GM03348 (cell line): ENCODE measurements around the gene ZNF157.
A peak's percentile ranks its signal among the peaks of the same experiment; 100 is the strongest.
"Not testable (repeated sequence)": the region's sequence is repeated elsewhere in the genome, so short reads cannot be mapped to it uniquely, and the experiment has no call there.

Source experiments
- DNase-seq: peaks from one replicate; pipeline ENCODE4 v3.0.0; 2012; ENCODE audit warnings: low spot score

ZNF157 gene

GRCh38 chrX:47370278-47370677 is at the start of gene ZNF157:
TSS of gene ZNF157 (plus strand) at chrX:47370578. CDS start at chrX:47370669, 91 bp downstream.
- DNase-seq = no peak

DNA sequence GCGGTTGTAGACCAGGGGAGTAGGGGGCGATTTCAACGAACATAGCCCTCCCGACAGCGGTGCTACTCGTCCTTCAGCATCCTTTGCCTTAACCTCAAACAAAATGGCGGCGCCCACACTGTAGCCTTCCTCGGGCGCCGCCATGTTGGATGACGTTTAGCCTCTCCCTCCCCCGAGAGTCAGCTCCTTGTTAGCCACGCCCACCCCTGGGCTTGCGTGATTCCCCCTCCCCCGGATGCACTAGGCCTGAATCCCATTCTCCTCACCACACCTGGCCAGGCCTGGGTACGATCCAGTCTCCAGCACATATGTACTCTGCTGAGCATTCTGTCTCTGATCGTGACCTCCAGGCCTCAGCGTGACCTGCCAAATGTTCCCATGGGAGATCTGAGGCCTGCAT is 49.0 kb upstream of the ZNF157 start:
- no peak for DNase-seq

- DNase-seq = no peak
These were observed 48.5 kb upstream of the ZNF157 start for GRCh38 chrX:47321823-47322371.

DNA sequence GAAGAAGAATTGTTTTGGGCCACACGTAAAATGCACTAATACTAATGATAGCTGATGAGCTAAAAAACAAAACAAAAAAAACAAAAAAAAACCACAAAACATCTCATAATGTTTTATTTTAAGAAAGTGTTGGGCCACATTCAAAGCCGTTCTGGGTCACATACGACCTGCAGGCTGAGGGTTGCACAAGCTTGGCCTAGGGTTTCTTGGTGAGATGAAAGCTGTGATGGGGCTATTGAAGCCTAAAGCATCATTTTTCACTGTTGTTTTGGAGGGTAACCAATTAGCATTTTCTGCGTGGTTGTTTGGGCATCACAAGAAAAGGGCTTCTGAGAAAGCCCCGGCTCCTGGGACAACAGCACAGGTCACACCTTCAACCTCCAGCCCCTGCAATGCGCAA is 42.5 kb upstream of the ZNF157 start:
- DNase-seq = no peak

DNA sequence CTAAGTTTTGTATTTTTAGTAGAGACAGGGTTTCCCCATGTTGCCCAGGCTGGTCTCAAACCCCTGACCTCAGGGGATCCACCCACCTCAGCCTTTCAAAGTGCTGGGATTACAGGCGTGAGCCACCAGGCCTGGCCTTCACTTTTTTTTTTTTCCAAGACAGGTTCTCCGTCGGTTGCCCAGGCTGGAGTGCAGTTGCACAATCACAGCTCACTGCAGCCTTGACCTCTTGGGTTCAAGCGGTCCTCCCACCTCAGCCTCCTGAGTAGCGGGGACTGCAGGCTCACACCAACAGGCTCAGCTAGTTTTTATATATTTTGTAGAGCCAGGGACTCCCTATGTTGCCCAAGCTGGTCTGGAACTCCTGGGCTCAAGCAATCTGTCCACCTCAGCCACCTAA is 37.6 kb upstream of the ZNF157 start:
- DNase-seq = not testable (repeated sequence)

- DNase-seq = peak; percentile 8
These were observed 18.7 kb upstream of the ZNF157 start for GRCh38 chrX:47351706-47352105.

- DNase-seq = no peak
These were observed 11.9 kb upstream of the ZNF157 start for GRCh38 chrX:47358387-47359065.

DNA sequence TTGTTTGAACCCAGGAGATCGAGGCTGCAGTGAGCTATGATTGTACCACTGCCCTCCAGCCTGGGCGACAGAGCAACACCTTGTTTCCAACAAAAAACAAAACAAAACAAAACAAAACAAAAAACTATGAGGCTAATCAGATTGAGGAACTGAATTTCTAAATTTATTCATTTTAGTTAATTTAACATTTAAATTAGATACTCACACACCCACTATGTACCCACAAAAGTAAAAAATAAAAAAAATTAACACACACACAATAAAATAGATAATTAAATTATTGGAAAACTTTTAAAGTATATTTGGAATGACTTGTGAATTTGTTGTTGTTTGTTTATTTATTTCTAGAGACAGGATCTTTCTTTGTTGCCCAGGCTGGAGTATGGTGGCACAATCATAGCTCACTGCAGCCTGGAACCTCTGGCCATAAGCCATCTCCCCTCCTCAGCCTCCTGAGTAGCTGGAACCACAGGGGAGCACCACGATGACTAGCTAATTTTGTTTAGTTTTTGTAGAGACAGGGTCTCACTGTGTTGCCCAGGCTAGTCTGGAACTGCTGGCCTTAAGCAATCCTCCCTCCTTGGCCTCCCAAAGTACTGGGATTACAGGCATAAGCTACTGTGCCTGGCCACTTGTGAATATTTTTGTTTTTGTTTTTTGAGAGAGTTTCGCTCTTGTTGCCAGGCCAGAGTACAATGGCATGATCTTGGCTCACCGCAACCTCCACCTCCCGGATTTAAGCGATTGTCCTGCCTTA is 9.8 kb upstream of the ZNF157 start:
- DNase-seq = no peak

- peak; percentile 60 for DNase-seq
These were observed 8.6 kb upstream of the ZNF157 start for GRCh38 chrX:47361538-47362511.

DNA sequence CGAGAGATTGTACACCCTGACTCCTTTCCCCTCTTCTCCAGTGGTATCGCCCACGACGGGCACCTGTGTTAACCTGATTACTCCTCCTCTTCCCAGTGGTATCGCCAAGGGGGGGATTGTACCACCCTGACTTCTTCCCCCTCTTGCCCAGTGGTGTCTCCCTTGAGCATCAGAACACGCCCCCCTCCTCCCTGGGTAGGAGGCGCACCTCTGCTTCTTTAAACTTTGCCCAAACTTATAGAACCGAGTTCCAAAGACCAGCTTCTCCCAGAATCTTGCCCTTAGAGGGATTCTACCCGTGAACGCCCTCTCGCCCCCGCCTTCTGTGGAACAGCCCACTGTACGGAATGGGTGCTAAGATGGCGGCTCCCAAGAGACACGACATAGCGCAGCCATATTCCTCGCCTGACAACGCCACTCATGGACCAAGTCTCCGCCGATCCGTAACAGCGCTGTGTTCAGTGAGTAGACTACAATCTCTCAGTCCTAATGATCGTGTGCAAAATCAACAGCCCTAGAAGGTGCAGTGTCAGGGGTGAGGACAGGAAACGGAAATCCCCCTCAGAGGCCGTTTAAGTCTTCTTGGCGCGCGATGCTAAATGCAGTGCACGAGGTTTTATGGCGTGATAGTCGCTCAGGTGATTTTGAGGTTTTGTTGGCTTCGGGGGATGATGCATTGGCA is 4.2 kb upstream of the ZNF157 start:
- DNase-seq = peak; percentile 47

DNA sequence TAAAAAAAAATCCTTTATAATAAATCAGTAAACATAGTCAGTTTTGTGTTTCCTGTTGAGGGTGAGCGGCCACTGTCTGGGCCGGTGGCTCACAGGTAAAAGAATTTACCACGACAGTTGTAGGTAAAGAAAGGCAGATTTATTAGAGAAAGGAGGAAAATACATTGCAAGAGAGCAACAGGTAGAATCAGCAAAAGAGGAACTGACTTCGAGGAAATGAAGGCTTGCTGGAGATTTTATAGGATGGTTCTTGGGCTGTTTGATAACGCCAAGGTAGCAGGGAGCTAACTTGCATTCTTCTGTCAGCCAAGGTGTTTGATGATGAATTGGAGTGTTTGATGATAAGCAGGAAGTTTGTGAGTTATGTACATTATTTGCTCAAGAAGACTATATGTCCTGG is 2.8 kb downstream of the ZNF157 start:
- no peak for DNase-seq

- no peak for DNase-seq
These were observed 9.9 kb downstream of the ZNF157 start for GRCh38 chrX:47380268-47380667.

GRCh38 chrX:47380837-47381236 is 10.5 kb downstream of the ZNF157 start:
- DNase-seq = not testable (repeated sequence)

- DNase-seq = peak; percentile 53
These were observed 14.1 kb downstream of the ZNF157 start for GRCh38 chrX:47384502-47384901.

- no peak for DNase-seq
These were observed 20.4 kb downstream of the ZNF157 start for GRCh38 chrX:47390780-47391179.

DNA sequence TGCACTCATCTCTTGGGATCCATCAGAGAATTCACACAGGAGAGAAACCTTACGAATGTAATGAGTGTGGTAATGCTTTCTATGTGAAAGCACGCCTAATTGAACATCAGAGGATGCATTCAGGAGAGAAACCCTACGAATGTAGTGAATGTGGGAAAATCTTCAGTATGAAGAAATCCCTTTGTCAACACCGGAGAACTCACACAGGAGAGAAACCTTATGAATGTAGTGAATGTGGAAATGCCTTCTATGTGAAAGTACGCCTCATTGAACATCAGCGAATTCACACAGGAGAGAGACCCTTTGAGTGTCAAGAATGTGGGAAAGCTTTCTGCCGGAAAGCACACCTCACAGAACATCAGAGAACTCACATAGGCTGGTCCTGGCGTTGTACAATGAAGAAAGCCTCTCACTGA is 42.8 kb downstream of the ZNF157 start:
- no peak for DNase-seq

DNA sequence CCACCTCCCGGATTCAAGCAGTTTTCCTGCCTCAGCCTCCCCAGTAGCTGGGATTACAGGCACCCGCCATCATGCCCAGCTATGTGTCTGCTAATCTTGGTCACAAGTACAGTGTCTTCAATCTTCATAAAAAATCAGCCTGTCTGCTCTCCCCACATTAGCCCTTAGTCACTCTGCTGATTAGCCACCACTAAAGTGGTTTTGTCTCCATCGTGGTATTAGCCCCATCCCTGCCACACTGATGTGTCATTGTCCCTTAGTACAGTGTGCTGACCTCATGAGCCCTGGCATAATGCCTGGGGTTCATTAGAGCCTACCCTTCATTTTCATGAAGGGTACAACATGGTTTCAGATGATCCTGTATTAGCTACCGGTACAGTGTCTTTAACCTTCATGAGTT is 49.9 kb downstream of the ZNF157 start:
- DNase-seq = no peak

DNA sequence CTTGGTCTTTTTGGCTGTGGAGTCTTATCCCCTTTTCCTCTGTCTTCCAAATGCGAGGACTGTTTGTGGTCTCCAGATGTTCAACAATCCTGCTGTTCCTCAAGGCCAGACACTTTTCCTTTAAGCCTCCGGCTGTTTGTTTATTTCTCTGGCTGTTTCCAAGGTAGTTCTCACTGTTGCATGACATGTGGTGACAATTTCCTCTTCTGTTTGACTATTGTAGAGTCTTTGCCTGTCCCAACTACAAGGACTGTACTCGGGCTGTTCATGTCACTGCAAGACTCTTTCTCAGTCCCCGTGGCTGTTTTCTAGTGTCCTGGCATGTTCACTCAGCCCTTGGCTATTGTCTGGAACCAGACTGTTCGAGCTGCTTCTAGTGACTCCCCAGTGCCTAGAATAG is 50.6 kb downstream of the ZNF157 start:
- no peak for DNase-seq

DNA sequence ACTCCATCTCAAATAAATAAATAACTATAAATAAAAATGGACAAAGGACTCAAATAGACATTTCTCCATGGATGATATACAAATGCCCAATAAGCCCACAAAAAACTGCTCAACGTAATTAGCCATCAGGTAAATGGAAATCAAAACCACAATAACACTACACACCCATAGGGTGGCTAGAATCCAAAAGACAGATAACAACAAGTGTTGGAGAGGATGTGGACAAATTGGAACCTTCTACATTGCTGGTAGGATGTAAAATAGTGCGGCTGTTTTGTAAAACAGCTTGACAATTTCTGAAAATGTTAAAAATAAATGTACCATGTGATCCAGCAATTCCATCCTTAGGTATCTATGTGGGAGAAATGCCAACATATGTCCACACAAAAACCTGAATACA is 52.1 kb downstream of the ZNF157 start:
- DNase-seq = no peak

- DNase-seq = no peak
These were observed 60.5 kb downstream of the ZNF157 start for GRCh38 chrX:47430925-47431324.

DNA sequence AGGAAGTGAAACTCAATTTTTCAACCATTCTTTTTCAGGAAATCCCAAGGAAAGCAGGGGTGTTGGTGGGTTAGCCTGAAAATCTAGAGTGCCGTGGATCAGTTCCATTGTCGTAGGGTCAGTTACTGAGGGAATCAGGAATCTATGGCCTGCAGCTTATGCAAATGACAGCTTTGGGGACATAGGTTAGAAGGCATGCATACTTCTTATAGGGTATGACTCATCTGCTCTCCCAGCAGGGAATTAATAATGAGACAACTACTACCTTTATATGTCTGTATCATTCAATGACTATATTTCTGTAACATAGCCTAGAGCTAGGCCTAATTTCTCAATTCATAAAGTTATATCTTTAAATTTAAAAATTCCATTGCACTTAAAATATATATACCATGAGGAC is 76.1 kb downstream of the ZNF157 start:
- no peak for DNase-seq

DNA sequence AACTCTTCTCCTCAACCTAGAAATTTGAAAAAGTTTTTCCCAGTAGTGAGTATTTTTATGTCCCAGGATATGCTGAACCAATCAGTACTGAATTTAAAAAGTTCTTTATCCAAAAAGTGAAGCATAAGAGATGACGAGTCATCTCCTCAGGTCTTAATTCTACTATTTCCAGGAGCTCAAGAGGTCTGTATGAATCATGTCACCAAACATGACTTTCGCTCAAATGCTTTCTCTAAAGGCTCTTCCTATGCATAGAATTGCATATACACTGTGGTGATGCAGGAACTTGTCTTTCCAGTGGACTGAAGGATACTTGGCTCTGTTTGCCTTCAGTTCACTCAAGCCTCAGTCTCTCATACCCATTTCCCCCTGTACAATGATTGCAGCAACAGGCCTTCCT is 76.6 kb downstream of the ZNF157 start:
- no peak for DNase-seq
